HCT116 (cell line): Measurements from ENCODE around the gene MMP17. TPM values are rescaled to one million over a fixed set of nuclear protein-coding genes. Genes with fewer than 3 reads are reported as not detected.

Experiments
- ATAC-seq: fragments of 200-7000 bp; cut with Tn5 transposase; 2 replicates; pipeline ENCODE4 v1.9.1; 2020; ENCODE audit warnings: mild to moderate bottlenecking, moderate library complexity
- BruUV-seq: library from RNA; stranded (reverse); fragments of 400-500 nt; replicated peaks from 2 replicates; lab custom pipeline; 2021; lab: Mats Ljungman, UMichigan
- CTCF ChIA-PET: fragments of 300-600 bp; sonication (Branson Sonifier 250); formaldehyde crosslinking; loops from one replicate; lab custom pipeline; 2021; ENCODE audit warnings: antibody characterized with exemption; lab: Charles Lee
- POLR2A ChIA-PET: fragments of 300-600, 350-600 bp; sonication (Branson Sonifier 250); formaldehyde crosslinking; loops from one replicate; lab custom pipeline; 2021; ENCODE audit warnings: antibody characterized with exemption; lab: Charles Lee
- RAD21 ChIA-PET, 2 experiments: fragments of 300-600 bp; sonication (Branson Sonifier 250); formaldehyde crosslinking; loops; one replicate each; lab custom pipeline; 2023; ENCODE audit warnings: low total read pairs in 2 of 2; ENCODE audit not compliant: uncharacterized antibody in 2 of 2, unreplicated experiment in 2 of 2, low non-redundant PET in 1 of 2; lab: Charles Lee
- DNase-seq: peaks from one replicate; pipeline ENCODE4 v3.0.0-alpha.2; 2010; ENCODE audit warnings: low read depth, low spot score
- H2AFZ ChIP-seq: fragments of 200-600 bp; shearing (Covaris generic), sonication (generic); 2 replicates; pipeline ENCODE4 v1.6.1; 2017; ENCODE audit warnings: low read depth, mixed run types, mixed read lengths, antibody characterized with exemption, low read length; ENCODE audit not compliant: poor library complexity, severe bottlenecking
- H3K27ac ChIP-seq: 2 replicates; pipeline ENCODE4 v1.5.1; 2012; ENCODE audit warnings: low read depth, low read length
- H3K27me3 ChIP-seq: fragments of 200-600 bp; sonication (generic); 2 replicates; pipeline ENCODE4 v1.6.1; 2016; ENCODE audit warnings: mixed run types, low read length, mixed read lengths; ENCODE audit not compliant: insufficient read depth
- H3K36me3 ChIP-seq, 2 experiments: fragments of 200-500 bp in 1 of 2; fragments of 200-600 bp in 1 of 2; sonication (Bioruptor generic) in 1 of 2; sonication (generic) in 1 of 2; 2 replicates each; pipeline versions ENCODE4 v1.5.1 to v1.6.1; 2014 to 2016; ENCODE audit warnings: low read length in 2 of 2, inconsistent platforms in 1 of 2, mixed read lengths in 1 of 2, mixed run types in 1 of 2; ENCODE audit not compliant: insufficient read depth in 2 of 2, control insufficient read depth in 1 of 2
- H3K4me1 ChIP-seq, 2 experiments: fragments of 200-600 bp in 1 of 2; sonication (generic) in 1 of 2; 2 replicates each; pipeline versions ENCODE4 v1.5.1 to v1.6.1; 2012 to 2017; ENCODE audit warnings: low read length in 2 of 2, inconsistent platforms in 1 of 2, mild to moderate bottlenecking in 1 of 2, mixed read lengths in 1 of 2, mixed run types in 1 of 2, moderate library complexity in 1 of 2; ENCODE audit not compliant: insufficient read depth in 2 of 2, control insufficient read depth in 1 of 2
- H3K4me2 ChIP-seq: fragments of 200-600 bp; sonication (generic); 2 replicates; pipeline ENCODE4 v1.6.1; 2017; ENCODE audit warnings: mixed run types, low read length, mixed read lengths
- H3K4me3 ChIP-seq, 2 experiments: fragments of 200-600 bp in 1 of 2; sonication (generic) in 1 of 2; replicated peaks in 1 of 2; 2 replicates each; pipeline ENCODE4 v1.5.1; 2011 to 2016; ENCODE audit warnings: low read length in 2 of 2, control low read depth in 1 of 2, low read depth in 1 of 2, mild to moderate bottlenecking in 1 of 2, mixed read lengths in 1 of 2, mixed run types in 1 of 2
- H3K79me2 ChIP-seq: fragments of 200-600 bp; sonication (generic); 2 replicates; pipeline ENCODE4 v1.6.1; 2017; ENCODE audit warnings: mild to moderate bottlenecking, mixed run types, low read length, moderate library complexity, mixed read lengths; ENCODE audit not compliant: insufficient read depth
- H3K9ac ChIP-seq: fragments of 200-600 bp; sonication (generic); 2 replicates; pipeline ENCODE4 v1.6.1; 2016; ENCODE audit warnings: low read length, mixed read lengths
- H3K9me2 ChIP-seq: fragments of 200-600 bp; sonication (generic), shearing (Covaris generic); 2 replicates; pipeline ENCODE4 v1.6.1; 2017; ENCODE audit warnings: mixed run types, mild to moderate bottlenecking, moderate library complexity; ENCODE audit not compliant: insufficient read depth
- H3K9me3 ChIP-seq, 2 experiments: fragments of 200-500 bp in 1 of 2; fragments of 200-600 bp in 1 of 2; sonication (Bioruptor generic) in 1 of 2; sonication (generic) in 1 of 2; 2 replicates each; pipeline ENCODE4 v1.6.1; 2014 to 2017; ENCODE audit warnings: low read length in 2 of 2, mixed read lengths in 2 of 2, inconsistent platforms in 1 of 2, low read depth in 1 of 2, mild to moderate bottlenecking in 1 of 2, mixed run types in 1 of 2, moderate library complexity in 1 of 2; ENCODE audit not compliant: control insufficient read depth in 1 of 2, insufficient read depth in 1 of 2
- H4K20me1 ChIP-seq: fragments of 200-600 bp; sonication (generic), shearing (Covaris generic); 2 replicates; pipeline ENCODE4 v1.6.1; 2017; ENCODE audit warnings: mixed run types, mild to moderate bottlenecking, moderate library complexity; ENCODE audit not compliant: insufficient read depth
- POLR2AphosphoS5 ChIP-seq: IDR thresholded peaks from 2 replicates; pipeline ENCODE4 v1.6.1; 2011; ENCODE audit warnings: mild to moderate bottlenecking, low read depth, low read length, moderate library complexity
- YY1 ChIP-seq: IDR thresholded peaks from 2 replicates; pipeline ENCODE4 v1.6.1; 2011; ENCODE audit warnings: low read length, low read depth, moderate library complexity, mild to moderate bottlenecking; ENCODE audit not compliant: insufficient replicate concordance; ENCODE audit errors: extremely low read depth
- ZBTB33 ChIP-seq: IDR thresholded peaks from 2 replicates; pipeline ENCODE4 v1.6.1; 2011; ENCODE audit warnings: mild to moderate bottlenecking, low read length, moderate library complexity; ENCODE audit not compliant: insufficient replicate concordance; ENCODE audit errors: extremely low read depth
- intact Hi-C: fragments of 100-400 bp; cut with micrococcal nuclease; formaldehyde crosslinking; loops from 2 replicates; pipeline ENCODE4 v1.10.0; 2022
- total RNA-seq: library from RNA; stranded (reverse); gene quantifications from one replicate; pipeline ENCODE4 v1.2.1, GENCODE V29; 2021; ENCODE audit not compliant: unreplicated experiment

MMP17 gene
- total RNA-seq, 1 experiment from 2014 or later, result 14.3 TPM

- TF ChIP-seq ZBTB33, result no peak
- TF ChIP-seq, all 23 proteins: peak for 0
These were observed 42.3 kb upstream of the MMP17 start (continued) for GRCh38 chr12:131785763-131786330.

- intact Hi-C loops, result no loop called here
- no peak overlapping the region; the same call in 1 of the 2 replicates for H3K27ac ChIP-seq
- no peaks in the 10 kb centered on the region for H4K20me1 ChIP-seq
- no peak overlapping the region for H3K9ac ChIP-seq
- no peaks in the 10 kb centered on the region for H3K9me2 ChIP-seq
- peaks cover 9 to 46% of the 10 kb centered on the region in 2 experiments; a peak in 3 of 4 replicates for H3K36me3 ChIP-seq
- H3K79me2 ChIP-seq, result peaks cover 23% of the 10 kb centered on the region
- no peaks in the 10 kb centered on the region for H3K9me3 ChIP-seq
- POLR2A ChIA-PET, result no interaction called here
- TF ChIP-seq YY1, result no peak
- TF ChIP-seq POLR2AphosphoS5, result no peak
- no peak for ATAC-seq
- BruUV-seq, result no TSS peak
- no peak overlapping the region for H2AFZ ChIP-seq
- RAD21 ChIA-PET, result no interaction called here
- no peak overlapping the region for H3K4me2 ChIP-seq
- peaks cover 23 to 33% of the 10 kb centered on the region in 2 experiments for H3K4me1 ChIP-seq
- no peaks in the 10 kb centered on the region for H3K27me3 ChIP-seq
- H3K4me3 ChIP-seq, result no peak overlapping the region
- CTCF ChIA-PET, result no interaction called here
- DNase-seq, result no peak
These were observed 41.9 kb upstream of the MMP17 start for GRCh38 chr12:131786331-131786730.
